Thoracic aorta (tissue), 2 donors: ENCODE measurements around the gene PARP16. TPM values are rescaled to one million over a fixed set of nuclear protein-coding genes. Genes with fewer than 3 reads are reported as not detected.

Experiments used
- ATAC-seq: fragments of 150-250 bp; one replicate; pipeline ENCODE4 v1.8.0; 2017; ENCODE audit warnings: low read depth; ENCODE audit not compliant: insufficient number of reproducible peaks, low FRiP score
- DNase-seq: peaks from one replicate; pipeline ENCODE4 v3.0.0-alpha.2; 2020; ENCODE audit warnings: low spot score
- H3K27ac ChIP-seq, 2 donors: fragments of 200-600 bp; sonication (generic); 1 replicate in 1 of 2; 2 replicates in 1 of 2; pipeline ENCODE4 v1.5.1; 2016; ENCODE audit warnings: mild to moderate bottlenecking in 2 of 2, moderate library complexity in 2 of 2
- H3K27me3 ChIP-seq: fragments of 200-600 bp; sonication (generic); replicated peaks from 2 replicates; pipeline ENCODE4 v1.6.0; 2016; ENCODE audit warnings: mild to moderate bottlenecking; ENCODE audit not compliant: insufficient read depth
- H3K36me3 ChIP-seq: fragments of 200-600 bp; sonication (generic); one replicate; pipeline ENCODE4 v1.5.1; 2016
- H3K4me1 ChIP-seq, 2 donors: fragments of 200-600 bp; sonication (generic); 1 replicate in 1 of 2; 2 replicates in 1 of 2; pipeline versions ENCODE4 v1.5.1 to v1.6.0; 2016; ENCODE audit warnings: low read depth in 2 of 2, mild to moderate bottlenecking in 1 of 2; ENCODE audit not compliant: control insufficient read depth in 1 of 2
- H3K4me3 ChIP-seq: fragments of 200-600 bp; sonication (generic); 2 replicates; pipeline ENCODE4 v1.5.1; 2016; ENCODE audit warnings: mild to moderate bottlenecking
- H3K9me3 ChIP-seq: fragments of 200-600 bp; sonication (generic); 2 replicates; pipeline ENCODE4 v1.5.1; 2016
- CTCF ChIP-seq: fragments of 200-600 bp; sonication (generic); IDR thresholded peaks from one replicate; pipeline ENCODE4 v1.5.1; 2019; ENCODE audit warnings: antibody characterized with exemption
- total RNA-seq, 2 donors: library from RNA; depleted of rRNA; stranded (reverse); fragments of >200 nt; gene quantifications; one replicate each; pipeline versions ENCODE4 v1.1.0 to v1.2.3, GENCODE V29; 2016

Gene PARP16
- total RNA-seq, 2 donors from 2014 or later: 7.2 to 15.4 TPM

DNA sequence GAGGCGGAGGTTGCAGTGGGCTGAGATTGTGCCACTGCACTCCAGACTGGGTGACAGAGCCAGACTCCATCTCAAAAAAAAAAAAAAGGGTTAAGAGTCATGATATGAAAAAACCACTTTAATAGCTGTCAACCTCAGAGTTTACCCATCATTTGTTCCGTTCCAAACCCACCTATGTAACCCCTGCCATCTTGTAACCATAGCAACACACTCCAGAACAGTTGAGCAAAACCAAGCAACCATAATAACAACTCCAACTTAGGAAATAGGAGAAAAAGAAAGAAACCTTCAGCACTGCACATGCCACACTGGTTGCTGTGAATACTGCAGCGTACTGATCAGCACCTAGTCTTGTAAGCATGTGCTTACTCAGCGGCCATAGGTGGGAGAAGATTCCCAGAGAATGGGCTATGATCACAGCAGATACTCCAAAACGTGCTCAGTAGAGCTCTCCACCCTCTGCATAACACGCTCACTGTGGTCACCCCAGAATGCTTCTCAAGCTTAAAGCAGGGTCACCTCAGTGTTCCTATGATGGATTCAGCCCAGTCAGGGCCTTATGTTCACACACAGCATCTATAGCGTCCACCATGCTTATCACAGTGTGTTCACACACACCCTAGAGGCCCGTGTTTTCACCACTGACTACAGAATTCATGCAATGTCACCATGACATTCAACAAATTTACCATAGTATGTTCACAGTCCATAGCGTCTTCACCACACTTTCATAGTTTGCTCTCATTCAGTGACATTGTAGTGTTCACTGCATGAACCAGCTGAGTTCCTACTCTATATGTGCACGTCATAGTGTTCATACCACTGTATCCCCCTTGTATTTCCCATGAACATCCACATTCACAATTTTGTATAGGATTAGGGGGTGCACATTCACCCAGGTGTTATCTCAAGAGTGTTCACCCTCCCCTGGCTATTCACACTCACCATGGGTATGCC, 68.9 kb downstream of the PARP16 start:
- TF ChIP-seq CTCF: no peak
- Histone ChIP-seq H3K9me3 (no peaks in the 10 kb centered on the region), H3K36me3 (no peaks in the 10 kb centered on the region), H3K27ac (no peak overlapping the region), H3K4me1 (no peaks in the 10 kb centered on the region), H3K27me3 (no peaks in the 10 kb centered on the region), H3K4me3 (no peak overlapping the region)
- DNase-seq: no peak
- ATAC-seq: no peak

DNA sequence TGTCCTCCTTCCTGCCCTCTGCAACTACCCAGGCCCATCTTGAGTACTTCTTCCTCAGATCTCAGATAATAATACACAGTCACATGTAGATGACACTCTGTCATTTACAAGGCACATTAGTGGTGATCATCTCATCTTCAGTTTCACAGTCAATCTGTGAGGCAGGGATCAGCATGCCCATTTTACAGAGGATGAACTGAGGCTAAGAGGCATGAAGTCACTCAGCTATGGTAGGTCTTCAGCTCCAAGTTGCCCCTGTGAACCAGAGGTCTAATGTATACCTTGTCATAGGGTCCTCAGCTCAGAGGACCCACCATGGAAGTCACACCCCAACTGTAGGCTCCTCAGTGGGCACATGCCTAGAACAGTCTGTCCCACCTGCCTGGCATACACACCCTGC, 71.2 kb downstream of the PARP16 start:
- Histone ChIP-seq H3K4me3 (no peak overlapping the region), H3K27ac (no peak overlapping the region)

DNA sequence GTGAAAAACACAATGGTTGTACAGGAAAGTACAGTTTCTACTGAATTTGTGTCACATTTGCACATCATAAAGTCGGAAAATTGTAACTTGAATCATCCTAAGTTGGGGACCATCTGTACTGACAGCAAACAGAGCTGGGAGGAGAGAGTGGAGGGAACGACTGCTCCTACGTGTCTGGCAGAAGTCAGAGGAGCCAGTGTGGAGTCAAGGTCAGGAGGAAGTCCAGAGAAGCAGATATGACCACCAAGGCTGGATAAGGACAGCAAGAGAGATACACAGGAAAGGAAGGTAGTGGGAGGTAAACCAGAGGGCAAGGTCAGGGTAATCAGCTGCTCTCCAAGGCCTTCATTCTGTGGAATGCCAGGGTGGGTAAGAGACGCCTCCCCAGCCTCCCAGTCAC, 72.7 kb downstream of the PARP16 start:
- ATAC-seq (no peak), DNase-seq (no peak)
- Histone ChIP-seq H3K9me3 (no peaks in the 10 kb centered on the region), H3K4me1 (no peaks in the 10 kb centered on the region), H3K27me3 (no peaks in the 10 kb centered on the region), H3K27ac (no peak overlapping the region), H3K36me3 (no peaks in the 10 kb centered on the region), H3K4me3 (no peak overlapping the region)
- TF ChIP-seq CTCF: no peak

More for the DNA sequence above, 71.2 kb downstream of the PARP16 start:
- Histone ChIP-seq H3K27me3 (no peaks in the 10 kb centered on the region), H3K36me3 (no peaks in the 10 kb centered on the region), H3K9me3 (no peaks in the 10 kb centered on the region), H3K4me1 (no peaks in the 10 kb centered on the region)
- no peak for TF ChIP-seq CTCF
- ATAC-seq: no peak
- no peak for DNase-seq

DNA sequence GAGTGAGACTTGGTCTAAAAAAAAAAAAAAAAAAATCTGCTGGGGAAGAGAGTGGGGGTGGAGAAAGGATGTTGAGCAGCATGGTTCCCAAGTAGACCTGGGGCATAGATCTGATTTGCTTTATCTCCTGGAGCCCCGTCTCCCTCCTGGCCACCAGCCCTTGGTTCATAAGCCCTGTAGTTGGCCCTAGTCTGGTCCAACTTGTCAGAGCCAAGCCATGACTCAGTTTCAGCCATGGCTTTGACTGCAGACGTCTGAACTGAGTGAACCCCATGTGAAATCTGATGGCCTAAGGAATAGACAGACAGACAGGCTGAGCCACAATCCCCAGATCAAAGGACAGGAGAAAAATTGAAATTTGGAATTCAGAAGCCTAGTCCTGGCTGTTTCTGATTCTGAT, 73.4 kb downstream of the PARP16 start:
- Histone ChIP-seq H3K36me3 (no peaks in the 10 kb centered on the region), H3K4me3 (no peak overlapping the region), H3K27me3 (no peaks in the 10 kb centered on the region), H3K4me1 (no peaks in the 10 kb centered on the region), H3K27ac (no peak overlapping the region), H3K9me3 (no peaks in the 10 kb centered on the region)
- ATAC-seq: no peak
- no peak for DNase-seq
- no peak for TF ChIP-seq CTCF

DNA sequence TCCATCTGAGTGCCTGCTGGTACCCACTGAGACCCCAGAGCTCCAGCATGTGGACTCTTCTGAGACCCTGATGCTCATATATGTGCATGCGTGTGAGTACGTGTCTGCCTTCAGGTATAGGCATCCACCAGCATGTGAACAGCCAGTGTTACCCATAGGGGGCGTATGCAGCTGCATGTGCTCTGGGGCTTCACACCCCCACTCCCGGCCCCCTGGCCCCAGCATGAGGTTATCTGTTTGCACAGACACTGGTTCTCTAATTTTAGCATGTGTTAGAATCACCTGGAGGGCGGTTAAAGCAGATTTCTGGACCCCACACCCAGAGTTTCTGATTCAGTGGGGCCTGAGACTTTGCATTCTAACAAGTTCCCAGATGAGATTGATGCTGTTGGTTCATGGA, 74.6 kb downstream of the PARP16 start:
- no peak for ATAC-seq
- Histone ChIP-seq H3K9me3 (no peaks in the 10 kb centered on the region), H3K27ac (no peak overlapping the region), H3K27me3 (no peaks in the 10 kb centered on the region), H3K36me3 (no peaks in the 10 kb centered on the region), H3K4me1 (no peaks in the 10 kb centered on the region), H3K4me3 (no peak overlapping the region)
- no peak for DNase-seq
- TF ChIP-seq CTCF: no peak
